Colonic mucosa (tissue), 4 donors: Measurements from ENCODE around the gene SRCIN1. TPM values are rescaled to one million over a fixed set of nuclear protein-coding genes. Genes with fewer than 3 reads are reported as not detected.

ENCODE experiments used
- DNase-seq: peaks from one replicate; pipeline ENCODE4 v3.0.0-alpha.2; 2020
- H3K27ac ChIP-seq: fragments of 200-600 bp; one replicate; pipeline ENCODE4 v1.8.0; 2021
- H3K27me3 ChIP-seq: fragments of 200-600 bp; one replicate; pipeline ENCODE4 v1.8.0; 2021
- H3K36me3 ChIP-seq: fragments of 200-600 bp; one replicate; pipeline ENCODE4 v1.8.0; 2021
- H3K4me1 ChIP-seq: fragments of 200-600 bp; one replicate; pipeline ENCODE4 v1.8.0; 2021; ENCODE audit warnings: mild to moderate bottlenecking
- H3K4me3 ChIP-seq: fragments of 200-600 bp; one replicate; pipeline ENCODE4 v1.8.0; 2021
- H3K9ac ChIP-seq, 2 donors: one replicate each; pipeline ENCODE4 v1.7.0; 2013; ENCODE audit warnings: control low read depth in 2 of 2, low read depth in 2 of 2, low read length in 2 of 2
- H3K9me3 ChIP-seq: fragments of 200-600 bp; one replicate; pipeline ENCODE4 v1.8.0; 2021
- intact Hi-C: fragments of 100-400 bp; cut with DNase I; formaldehyde crosslinking; loops from one replicate; pipeline ENCODE4 v1.14.1; 2022
- total RNA-seq, 2 donors: library from RNA; stranded (reverse); fragmentation: NEBNext Ultra II Directional in 1 of 2; extraction: Animal tissue kit (Norgen Biotek cat#: 25700) in 1 of 2; gene quantifications; one replicate each; pipeline ENCODE4 v1.2.1, GENCODE V29; 2021
- TF ChIP-seq, protein P1 (sequence below): fragments of 200-600 bp; IDR thresholded peaks from one replicate; pipeline ENCODE4 v1.8.0; 2022; ENCODE audit warnings: antibody characterized with exemption, mild to moderate bottlenecking
- donor health status: healthy.
- donor health status: DM: no; HTN: no; CAD: no.
- donor health status: DM: no; HTN: no; CAD: no.

The SRCIN1 gene
- total RNA-seq, 2 donors from 2014 or later: 1.1 to 4.2 TPM

DNA sequence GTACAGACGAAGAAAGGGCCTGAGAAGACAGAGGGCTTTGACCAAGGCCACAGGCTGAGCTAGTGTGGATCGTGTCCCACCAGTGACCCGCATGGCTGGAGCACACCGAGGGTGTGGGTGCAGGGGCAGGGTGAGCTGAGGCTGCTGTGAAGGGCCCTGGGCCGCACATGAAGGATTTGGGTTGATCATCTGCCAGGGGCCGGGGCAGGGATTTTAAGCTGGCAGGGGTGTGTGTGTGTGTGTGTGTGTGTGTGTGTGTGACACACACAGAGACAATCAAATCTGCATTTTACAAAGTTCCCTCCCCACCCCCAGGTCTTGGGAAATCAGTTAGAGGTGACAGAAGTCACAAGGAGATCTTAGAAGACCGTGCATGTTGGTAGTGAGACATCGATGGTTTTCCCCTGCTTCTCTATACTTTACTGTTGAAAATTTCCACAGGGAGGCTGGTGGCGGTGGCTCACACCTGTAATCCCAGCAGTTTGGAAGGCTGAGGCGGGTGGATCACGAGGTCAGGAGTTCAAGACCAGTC is 65.2 kb downstream of the SRCIN1 start:
- Histone ChIP-seq H3K36me3 (no peaks in the 10 kb centered on the region), H3K27ac (no peak overlapping the region), H3K9ac (no peak overlapping the region), H3K4me1 (no peaks in the 10 kb centered on the region), H3K9me3 (no peaks in the 10 kb centered on the region), H3K27me3 (no peaks in the 10 kb centered on the region), H3K4me3 (no peak overlapping the region)
- TF ChIP-seq, protein P1, sequence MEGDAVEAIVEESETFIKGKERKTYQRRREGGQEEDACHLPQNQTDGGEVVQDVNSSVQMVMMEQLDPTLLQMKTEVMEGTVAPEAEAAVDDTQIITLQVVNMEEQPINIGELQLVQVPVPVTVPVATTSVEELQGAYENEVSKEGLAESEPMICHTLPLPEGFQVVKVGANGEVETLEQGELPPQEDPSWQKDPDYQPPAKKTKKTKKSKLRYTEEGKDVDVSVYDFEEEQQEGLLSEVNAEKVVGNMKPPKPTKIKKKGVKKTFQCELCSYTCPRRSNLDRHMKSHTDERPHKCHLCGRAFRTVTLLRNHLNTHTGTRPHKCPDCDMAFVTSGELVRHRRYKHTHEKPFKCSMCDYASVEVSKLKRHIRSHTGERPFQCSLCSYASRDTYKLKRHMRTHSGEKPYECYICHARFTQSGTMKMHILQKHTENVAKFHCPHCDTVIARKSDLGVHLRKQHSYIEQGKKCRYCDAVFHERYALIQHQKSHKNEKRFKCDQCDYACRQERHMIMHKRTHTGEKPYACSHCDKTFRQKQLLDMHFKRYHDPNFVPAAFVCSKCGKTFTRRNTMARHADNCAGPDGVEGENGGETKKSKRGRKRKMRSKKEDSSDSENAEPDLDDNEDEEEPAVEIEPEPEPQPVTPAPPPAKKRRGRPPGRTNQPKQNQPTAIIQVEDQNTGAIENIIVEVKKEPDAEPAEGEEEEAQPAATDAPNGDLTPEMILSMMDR: no peak
- DNase-seq: no peak
- intact Hi-C loops: no loop called here

DNA sequence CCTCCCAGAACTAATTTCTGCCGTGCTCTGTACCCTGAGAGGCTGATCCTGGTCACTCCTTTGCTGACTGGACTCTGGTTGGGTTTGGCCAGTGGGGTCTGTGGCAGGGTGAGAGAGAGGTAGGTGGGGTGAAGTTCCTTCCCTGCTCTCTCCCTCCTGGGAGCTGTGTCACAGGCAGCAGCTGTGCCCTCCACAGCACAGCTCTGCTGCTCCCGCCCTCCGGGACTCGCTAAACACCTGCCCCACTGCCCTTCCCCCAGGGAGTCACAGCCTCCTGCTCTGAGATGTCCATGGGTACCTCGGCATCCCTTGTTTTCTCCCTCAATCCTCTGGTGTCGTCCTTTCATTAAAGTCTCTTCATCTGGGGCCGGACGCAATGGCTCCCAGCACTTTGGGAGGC is 66.4 kb downstream of the SRCIN1 start:
- Histone ChIP-seq H3K9me3 (no peaks in the 10 kb centered on the region), H3K27me3 (no peaks in the 10 kb centered on the region), H3K36me3 (no peaks in the 10 kb centered on the region), H3K27ac (no peak overlapping the region), H3K4me1 (no peaks in the 10 kb centered on the region), H3K9ac (no peak overlapping the region), H3K4me3 (no peak overlapping the region)
- no peak for DNase-seq
- TF ChIP-seq, protein P1: no peak
- intact Hi-C loops: no loop called here

DNA sequence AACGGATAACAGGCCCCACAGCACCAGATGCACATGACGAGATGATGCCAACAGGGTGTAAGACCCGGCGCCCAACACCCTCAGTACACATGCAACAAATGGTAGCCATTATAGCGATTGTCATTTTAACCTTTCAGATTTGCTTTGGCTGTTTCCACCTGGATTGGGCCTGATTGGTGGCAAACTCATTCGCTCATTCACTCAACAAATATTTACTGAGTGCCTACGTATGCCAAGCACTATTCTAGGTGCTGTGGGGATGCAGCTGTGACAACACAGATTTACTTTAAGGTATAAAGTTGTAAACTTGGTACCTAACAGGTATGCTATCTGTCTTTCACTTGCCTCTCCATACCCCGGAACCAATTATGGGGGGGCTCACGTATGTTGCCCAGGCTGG is 66.8 kb downstream of the SRCIN1 start:
- Histone ChIP-seq H3K9ac (no peak overlapping the region), H3K27me3 (no peaks in the 10 kb centered on the region), H3K27ac (no peak overlapping the region), H3K4me1 (no peaks in the 10 kb centered on the region), H3K36me3 (no peaks in the 10 kb centered on the region), H3K4me3 (no peak overlapping the region), H3K9me3 (no peaks in the 10 kb centered on the region)
- intact Hi-C loops: no loop called here
- DNase-seq: peak; percentile 35
- TF ChIP-seq, protein P1: no peak

DNA sequence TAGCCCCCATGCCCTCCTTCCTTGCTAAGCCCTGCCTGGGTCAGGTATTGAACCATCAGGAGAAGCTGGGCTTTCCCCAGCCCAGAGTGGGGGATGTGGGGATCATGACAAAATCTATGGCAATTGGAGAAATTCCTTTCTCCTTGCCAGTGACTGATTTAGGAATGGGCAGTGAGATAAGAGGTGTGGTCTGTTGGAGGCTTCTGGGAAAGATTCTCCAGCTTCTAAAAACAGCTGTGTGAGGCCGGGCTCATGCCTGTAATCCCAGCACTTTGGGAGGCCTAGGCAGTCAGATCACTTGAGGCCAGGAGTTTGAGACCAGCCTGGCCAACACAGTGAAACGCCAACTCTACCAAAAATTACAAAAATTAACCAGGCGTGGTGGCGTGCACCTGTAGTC is 69.1 kb downstream of the SRCIN1 start:
- Histone ChIP-seq H3K9ac (no peak overlapping the region), H3K4me3 (no peak overlapping the region), H3K4me1 (no peaks in the 10 kb centered on the region), H3K27me3 (peaks cover 5% of the 10 kb centered on the region), H3K36me3 (no peaks in the 10 kb centered on the region), H3K27ac (no peak overlapping the region), H3K9me3 (no peaks in the 10 kb centered on the region)
- intact Hi-C loops: no loop called here
- no peak for DNase-seq
- TF ChIP-seq, protein P1: no peak

DNA sequence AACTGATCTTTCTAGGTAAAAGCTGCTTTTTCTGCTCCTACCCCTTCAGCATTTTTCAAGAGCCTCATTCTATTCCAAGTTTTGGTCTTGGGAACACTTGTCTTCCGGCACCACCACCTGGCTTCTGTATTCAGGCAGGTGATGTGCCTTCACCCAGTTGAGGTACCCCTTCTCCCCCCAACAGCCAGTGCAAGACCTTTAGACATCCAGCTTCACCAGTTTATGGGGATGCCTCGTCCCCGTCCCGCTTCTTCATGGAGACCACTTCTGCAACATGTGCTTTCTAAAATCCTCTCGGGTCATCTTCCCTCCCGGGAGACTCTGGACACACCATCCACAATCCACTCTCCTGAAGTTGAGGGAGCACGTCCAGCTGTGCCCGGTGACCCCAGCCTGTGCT is 69.9 kb downstream of the SRCIN1 start:
- Histone ChIP-seq H3K27ac (no peak overlapping the region), H3K36me3 (no peaks in the 10 kb centered on the region), H3K9ac (no peak overlapping the region), H3K27me3 (peaks cover 5% of the 10 kb centered on the region), H3K9me3 (no peaks in the 10 kb centered on the region), H3K4me3 (no peak overlapping the region), H3K4me1 (no peaks in the 10 kb centered on the region)
- DNase-seq: no peak
- TF ChIP-seq, protein P1: no peak
- intact Hi-C loops: no loop called here

DNA sequence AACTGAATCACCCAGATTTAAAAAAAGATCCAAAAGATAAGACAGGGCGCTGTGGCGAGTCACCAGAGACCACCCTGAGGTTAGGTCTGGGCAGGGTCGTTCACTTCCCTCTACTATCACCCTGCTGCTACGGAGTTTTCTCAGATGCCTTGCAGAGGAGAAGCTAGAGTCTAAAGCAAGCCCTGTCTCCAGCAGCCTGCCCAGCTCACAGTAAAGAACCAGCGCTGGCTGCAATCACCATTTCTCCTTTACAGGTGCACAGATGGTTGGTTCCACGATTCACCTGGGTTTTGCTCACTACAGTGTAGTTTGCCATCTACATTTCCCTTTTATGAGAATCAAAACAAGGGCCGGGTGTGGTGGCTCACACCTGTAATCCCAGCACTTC is 71.3 kb downstream of the SRCIN1 start:
- TF ChIP-seq, protein P1: no peak

More for the DNA sequence above, 71.3 kb downstream of the SRCIN1 start:
- Histone ChIP-seq H3K4me1 (no peaks in the 10 kb centered on the region), H3K36me3 (no peaks in the 10 kb centered on the region), H3K27ac (no peak overlapping the region), H3K27me3 (peaks cover 5% of the 10 kb centered on the region), H3K4me3 (no peak overlapping the region), H3K9me3 (no peaks in the 10 kb centered on the region), H3K9ac (no peak overlapping the region)
- intact Hi-C loops: no loop called here
- no peak for DNase-seq
